ENCODE results near the gene RAD23A. TPM values are rescaled to one million over a fixed set of nuclear protein-coding genes. Genes with fewer than 3 reads are reported as not detected.

RAD23A gene
- total RNA-seq, result 100 to 1,000 TPM; 133 to 219 (median 158) TPM

DNA sequence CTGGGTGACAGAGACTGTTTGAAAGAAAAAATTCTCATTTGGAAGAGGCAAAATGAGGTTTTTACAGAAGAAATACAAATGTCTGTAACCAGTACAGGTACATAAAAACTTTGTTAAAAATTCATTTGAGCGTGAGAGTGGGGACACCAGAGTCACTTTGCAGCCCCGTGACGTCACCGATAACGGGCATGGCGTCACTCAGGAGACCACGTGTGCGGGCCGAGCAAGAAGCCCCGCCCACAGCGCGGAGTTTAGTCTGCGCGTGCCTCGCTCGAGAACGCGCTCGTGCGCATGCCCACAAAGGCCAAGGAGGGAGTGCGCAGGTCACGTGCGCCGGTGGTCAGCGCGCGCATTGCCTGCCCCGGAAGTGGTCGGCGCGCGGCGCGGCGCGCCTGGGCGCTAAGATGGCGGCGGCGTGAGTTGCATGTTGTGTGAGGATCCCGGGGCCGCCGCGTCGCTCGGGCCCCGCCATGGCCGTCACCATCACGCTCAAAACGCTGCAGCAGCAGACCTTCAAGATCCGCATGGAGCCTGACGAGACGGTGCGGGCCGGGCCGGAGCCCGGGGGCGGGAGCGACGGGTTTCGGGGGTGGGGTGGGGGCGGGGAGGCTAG lies at the start of gene RAD23A:
Gene RAD23A, plus strand, starts transcription at position 384 of the 613 bp plus-strand sequence. Its CDS starts 87 bp downstream, at position 471.
- peaks cover 0 to 76% (median 18%) of the 10 kb centered on the region in 3 donors for H3K4me1 ChIP-seq
- H3K27me3 ChIP-seq, result no peaks in the 10 kb centered on the region
- peak within 1 kb of the TSS; percentile 96 to 99 for H3K4me3 ChIP-seq
- ATAC-seq, result peak; percentile 96
- H3K36me3 ChIP-seq, result peaks cover 0 to 75% of the 10 kb centered on the region in 2 donors
- WGBS, 2 donors (ENCODE audit: low coverage in 1 of 2), result 3 to 4% methylated on average over 5 to 7 of the region's 62 CpGs
- peak within 1 kb of the TSS; percentile 92 to 97 (median 95) for H3K27ac ChIP-seq
- H3K9me3 ChIP-seq, result no peaks in the 10 kb centered on the region
- TF ChIP-seq POLR2A (IDR thresholded peaks at IDR 0.05), result peak; percentile 86 to 92
- TF ChIP-seq POLR2AphosphoS5 (IDR thresholded peaks at IDR 0.05), result peak; percentile 94
- no peak for TF ChIP-seq EP300 (IDR thresholded peaks at IDR 0.05)
- TF ChIP-seq, protein P1, sequence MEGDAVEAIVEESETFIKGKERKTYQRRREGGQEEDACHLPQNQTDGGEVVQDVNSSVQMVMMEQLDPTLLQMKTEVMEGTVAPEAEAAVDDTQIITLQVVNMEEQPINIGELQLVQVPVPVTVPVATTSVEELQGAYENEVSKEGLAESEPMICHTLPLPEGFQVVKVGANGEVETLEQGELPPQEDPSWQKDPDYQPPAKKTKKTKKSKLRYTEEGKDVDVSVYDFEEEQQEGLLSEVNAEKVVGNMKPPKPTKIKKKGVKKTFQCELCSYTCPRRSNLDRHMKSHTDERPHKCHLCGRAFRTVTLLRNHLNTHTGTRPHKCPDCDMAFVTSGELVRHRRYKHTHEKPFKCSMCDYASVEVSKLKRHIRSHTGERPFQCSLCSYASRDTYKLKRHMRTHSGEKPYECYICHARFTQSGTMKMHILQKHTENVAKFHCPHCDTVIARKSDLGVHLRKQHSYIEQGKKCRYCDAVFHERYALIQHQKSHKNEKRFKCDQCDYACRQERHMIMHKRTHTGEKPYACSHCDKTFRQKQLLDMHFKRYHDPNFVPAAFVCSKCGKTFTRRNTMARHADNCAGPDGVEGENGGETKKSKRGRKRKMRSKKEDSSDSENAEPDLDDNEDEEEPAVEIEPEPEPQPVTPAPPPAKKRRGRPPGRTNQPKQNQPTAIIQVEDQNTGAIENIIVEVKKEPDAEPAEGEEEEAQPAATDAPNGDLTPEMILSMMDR (IDR thresholded peaks at IDR 0.05), result peak in 2 of 4 experiments; percentile 29 to 39

GRCh38 chr19:12896460-12896859 lies 49.2 kb upstream of the RAD23A start:
- WGBS, 2 donors (ENCODE audit: low coverage in 1 of 2), result 100% methylated on average over 2 of the region's 17 CpGs; no CpG with 5 or more reads in 1 of the 2 donors
- H3K4me1 ChIP-seq, result peaks cover 0 to 15% (median 10%) of the 10 kb centered on the region in 3 donors
- H3K4me3 ChIP-seq, result no peak overlapping the region
- no peak for ATAC-seq
- no peak overlapping the region for H3K27ac ChIP-seq
- TF ChIP-seq, protein P1 (IDR thresholded peaks at IDR 0.05), result no peak
- H3K36me3 ChIP-seq, result peaks cover 0 to 81% of the 10 kb centered on the region in 2 donors
- no peaks in the 10 kb centered on the region for H3K9me3 ChIP-seq
- no peaks in the 10 kb centered on the region for H3K27me3 ChIP-seq

GRCh38 chr19:12899891-12900518 lies 45.7 kb upstream of the RAD23A start:
- H3K27ac ChIP-seq, result no peak overlapping the region
- ATAC-seq, result no peak
- H3K9me3 ChIP-seq, result no peaks in the 10 kb centered on the region
- 90 to 100% methylated on average over 1 to 3 of the region's 10 CpGs for WGBS, 2 donors (ENCODE audit: low coverage in 1 of 2)
- H3K4me1 ChIP-seq, result no peaks in the 10 kb centered on the region
- no peaks in the 10 kb centered on the region for H3K27me3 ChIP-seq
- TF ChIP-seq, protein P1 (IDR thresholded peaks at IDR 0.05), result no peak
- TF ChIP-seq EP300 (IDR thresholded peaks at IDR 0.05), result no peak
- no peak for TF ChIP-seq POLR2A (IDR thresholded peaks at IDR 0.05)
- no peak for TF ChIP-seq POLR2AphosphoS5 (IDR thresholded peaks at IDR 0.05)
- H3K36me3 ChIP-seq, result peaks cover 0 to 73% of the 10 kb centered on the region in 2 donors
- no peak overlapping the region for H3K4me3 ChIP-seq

GRCh38 chr19:12907166-12907565 lies 38.5 kb upstream of the RAD23A start:
- no peaks in the 10 kb centered on the region for H3K27me3 ChIP-seq
- H3K4me3 ChIP-seq, result no peak overlapping the region
- H3K36me3 ChIP-seq, result peaks cover 0 to 9% of the 10 kb centered on the region in 2 donors
- H3K4me1 ChIP-seq, result peaks cover 0 to 6% (median 0%) of the 10 kb centered on the region in 3 donors
- ATAC-seq, result no peak
- TF ChIP-seq EP300 (IDR thresholded peaks at IDR 0.05) (no peak), POLR2AphosphoS5 (IDR thresholded peaks at IDR 0.05) (no peak), POLR2A (IDR thresholded peaks at IDR 0.05) (no peak)
- TF ChIP-seq, protein P1 (IDR thresholded peaks at IDR 0.05), result no peak
- WGBS, 2 donors (ENCODE audit: low coverage in 1 of 2), result 67 to 93% methylated on average over 1 to 6 of the region's 9 CpGs
- H3K27ac ChIP-seq, result no peak overlapping the region
- no peaks in the 10 kb centered on the region for H3K9me3 ChIP-seq

DNA sequence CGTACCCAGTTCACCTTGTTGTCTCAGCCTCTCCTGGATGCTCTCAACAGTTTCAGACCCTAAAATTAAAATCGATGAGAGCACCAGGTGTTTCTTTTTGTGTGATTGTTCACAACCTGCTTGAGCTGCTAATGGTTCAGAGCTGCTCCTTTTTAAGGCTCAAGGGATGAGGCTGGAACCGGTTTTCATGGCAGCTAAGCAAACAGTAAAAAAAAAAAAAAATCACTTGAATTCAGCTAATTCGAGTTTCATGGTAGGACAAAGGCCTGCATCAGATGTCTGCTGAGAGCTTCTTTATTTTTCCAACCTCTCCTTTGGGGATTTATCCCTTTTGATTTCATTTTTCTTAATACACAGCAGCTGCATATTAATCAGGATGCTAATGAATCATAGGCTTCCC lies 33.1 kb upstream of the RAD23A start:
- no peak for TF ChIP-seq EP300 (IDR thresholded peaks at IDR 0.05)
- TF ChIP-seq, protein P1 (IDR thresholded peaks at IDR 0.05), result no peak
- no peak for TF ChIP-seq POLR2AphosphoS5 (IDR thresholded peaks at IDR 0.05)
- TF ChIP-seq POLR2A (IDR thresholded peaks at IDR 0.05), result no peak
- Histone ChIP-seq H3K9me3 (no peaks in the 10 kb centered on the region), H3K4me3 (peak overlapping the region in 1 of 2 donors; percentile 33), H3K27ac (peak overlapping the region; percentile 57 to 87 (median 86)), H3K27me3 (no peaks in the 10 kb centered on the region), H3K36me3 (no peaks in the 10 kb centered on the region), H3K4me1 (peaks cover 0 to 29% (median 6%) of the 10 kb centered on the region in 3 donors)
- 0 to 17% methylated on average over 1 to 4 of the region's 4 CpGs for WGBS, 2 donors (ENCODE audit: low coverage in 1 of 2)
- ATAC-seq, result no peak
